ENCODE data around the gene ZKSCAN4.

DNA sequence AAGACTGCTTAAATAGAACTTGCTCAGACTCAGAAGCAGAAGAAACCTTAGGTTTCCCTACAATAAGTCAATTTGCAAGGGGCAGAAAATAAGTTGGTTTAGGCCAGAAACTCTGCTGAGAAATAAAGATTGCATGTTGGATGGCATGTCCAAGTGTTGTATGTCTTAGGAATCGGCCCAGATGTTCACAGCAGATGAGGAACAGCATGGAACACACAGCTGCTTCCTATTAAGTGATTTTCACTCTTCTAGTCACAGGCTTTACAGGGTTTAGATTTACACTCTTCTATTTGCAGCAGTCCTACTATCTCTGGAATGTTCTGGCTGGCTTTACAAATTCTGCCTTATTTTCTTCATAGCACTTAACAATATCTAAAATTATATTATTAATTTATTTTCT, 3.2 kb downstream of the ZKSCAN4 start:
- TF ChIP-seq, protein P1, sequence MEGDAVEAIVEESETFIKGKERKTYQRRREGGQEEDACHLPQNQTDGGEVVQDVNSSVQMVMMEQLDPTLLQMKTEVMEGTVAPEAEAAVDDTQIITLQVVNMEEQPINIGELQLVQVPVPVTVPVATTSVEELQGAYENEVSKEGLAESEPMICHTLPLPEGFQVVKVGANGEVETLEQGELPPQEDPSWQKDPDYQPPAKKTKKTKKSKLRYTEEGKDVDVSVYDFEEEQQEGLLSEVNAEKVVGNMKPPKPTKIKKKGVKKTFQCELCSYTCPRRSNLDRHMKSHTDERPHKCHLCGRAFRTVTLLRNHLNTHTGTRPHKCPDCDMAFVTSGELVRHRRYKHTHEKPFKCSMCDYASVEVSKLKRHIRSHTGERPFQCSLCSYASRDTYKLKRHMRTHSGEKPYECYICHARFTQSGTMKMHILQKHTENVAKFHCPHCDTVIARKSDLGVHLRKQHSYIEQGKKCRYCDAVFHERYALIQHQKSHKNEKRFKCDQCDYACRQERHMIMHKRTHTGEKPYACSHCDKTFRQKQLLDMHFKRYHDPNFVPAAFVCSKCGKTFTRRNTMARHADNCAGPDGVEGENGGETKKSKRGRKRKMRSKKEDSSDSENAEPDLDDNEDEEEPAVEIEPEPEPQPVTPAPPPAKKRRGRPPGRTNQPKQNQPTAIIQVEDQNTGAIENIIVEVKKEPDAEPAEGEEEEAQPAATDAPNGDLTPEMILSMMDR (IDR thresholded peaks at IDR 0.05; ENCODE audit: poor library complexity, severe bottlenecking), result no peak
- TF ChIP-seq EZH2 (IDR thresholded peaks at IDR 0.05; ENCODE audit: borderline replicate concordance, insufficient read depth, low read length, poor library complexity, severe bottlenecking) (no peak), POLR2AphosphoS5 (IDR thresholded peaks at IDR 0.05) (no peak), EP300 (conservative IDR thresholded peaks at IDR 0.05; ENCODE audit: poor library complexity, severe bottlenecking) (no peak)
- TF ChIP-seq, protein P2, sequence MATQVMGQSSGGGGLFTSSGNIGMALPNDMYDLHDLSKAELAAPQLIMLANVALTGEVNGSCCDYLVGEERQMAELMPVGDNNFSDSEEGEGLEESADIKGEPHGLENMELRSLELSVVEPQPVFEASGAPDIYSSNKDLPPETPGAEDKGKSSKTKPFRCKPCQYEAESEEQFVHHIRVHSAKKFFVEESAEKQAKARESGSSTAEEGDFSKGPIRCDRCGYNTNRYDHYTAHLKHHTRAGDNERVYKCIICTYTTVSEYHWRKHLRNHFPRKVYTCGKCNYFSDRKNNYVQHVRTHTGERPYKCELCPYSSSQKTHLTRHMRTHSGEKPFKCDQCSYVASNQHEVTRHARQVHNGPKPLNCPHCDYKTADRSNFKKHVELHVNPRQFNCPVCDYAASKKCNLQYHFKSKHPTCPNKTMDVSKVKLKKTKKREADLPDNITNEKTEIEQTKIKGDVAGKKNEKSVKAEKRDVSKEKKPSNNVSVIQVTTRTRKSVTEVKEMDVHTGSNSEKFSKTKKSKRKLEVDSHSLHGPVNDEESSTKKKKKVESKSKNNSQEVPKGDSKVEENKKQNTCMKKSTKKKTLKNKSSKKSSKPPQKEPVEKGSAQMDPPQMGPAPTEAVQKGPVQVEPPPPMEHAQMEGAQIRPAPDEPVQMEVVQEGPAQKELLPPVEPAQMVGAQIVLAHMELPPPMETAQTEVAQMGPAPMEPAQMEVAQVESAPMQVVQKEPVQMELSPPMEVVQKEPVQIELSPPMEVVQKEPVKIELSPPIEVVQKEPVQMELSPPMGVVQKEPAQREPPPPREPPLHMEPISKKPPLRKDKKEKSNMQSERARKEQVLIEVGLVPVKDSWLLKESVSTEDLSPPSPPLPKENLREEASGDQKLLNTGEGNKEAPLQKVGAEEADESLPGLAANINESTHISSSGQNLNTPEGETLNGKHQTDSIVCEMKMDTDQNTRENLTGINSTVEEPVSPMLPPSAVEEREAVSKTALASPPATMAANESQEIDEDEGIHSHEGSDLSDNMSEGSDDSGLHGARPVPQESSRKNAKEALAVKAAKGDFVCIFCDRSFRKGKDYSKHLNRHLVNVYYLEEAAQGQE (IDR thresholded peaks at IDR 0.05; ENCODE audit: borderline replicate concordance), result no peak
